SU-DHL-6 (cell line): Measurements from ENCODE around the gene FLOT2.

ENCODE experiments used
- H2AFZ ChIP-seq: fragments of 200-600 bp; sonication (generic); 2 replicates; pipeline ENCODE4 v1.6.1; 2014; ENCODE audit warnings: low read depth, mild to moderate bottlenecking, moderate library complexity, mixed read lengths, antibody characterized with exemption, low read length; ENCODE audit not compliant: severe bottlenecking
- H3F3A ChIP-seq: fragments of 200-600 bp; shearing (Covaris generic); 2 replicates; pipeline ENCODE4 v1.6.0; 2016; ENCODE audit warnings: antibody characterized with exemption, mild to moderate bottlenecking; ENCODE audit not compliant: insufficient read depth
- H3K27ac ChIP-seq: fragments of 200-600 bp; sonication (generic); 2 replicates; pipeline ENCODE4 v1.5.1; 2016; ENCODE audit warnings: low read depth, mild to moderate bottlenecking, low read length, moderate library complexity, mixed read lengths
- H3K27me3 ChIP-seq: fragments of 200-600 bp; sonication (generic), shearing (Covaris generic); 2 replicates; pipeline ENCODE4 v1.6.0; 2014; ENCODE audit warnings: mild to moderate bottlenecking, low read length
- H3K36me3 ChIP-seq: fragments of 200-600 bp; sonication (generic); 2 replicates; pipeline ENCODE4 v1.6.1; 2014; ENCODE audit warnings: mild to moderate bottlenecking, low read length, mixed read lengths
- H3K4me2 ChIP-seq: fragments of 300-600, 200-600 bp; shearing (Covaris generic), sonication (generic); 2 replicates; pipeline ENCODE4 v1.6.0; 2014; ENCODE audit warnings: low read length, low read depth, mild to moderate bottlenecking; ENCODE audit not compliant: poor library complexity, severe bottlenecking
- H3K4me3 ChIP-seq: fragments of 200-600 bp; sonication (generic); 2 replicates; pipeline ENCODE4 v1.5.1; 2014; ENCODE audit warnings: antibody characterized with exemption, low read length, mild to moderate bottlenecking, mixed read lengths; ENCODE audit not compliant: insufficient read depth, poor library complexity, severe bottlenecking
- H3K79me2 ChIP-seq: fragments of 200-600 bp; sonication (generic); 2 replicates; pipeline ENCODE4 v1.6.1; 2014; ENCODE audit warnings: mild to moderate bottlenecking, low read length, moderate library complexity; ENCODE audit not compliant: insufficient read depth
- H3K9ac ChIP-seq: fragments of 200-600 bp; sonication (generic); 2 replicates; pipeline ENCODE4 v1.7.0; 2014; ENCODE audit warnings: mild to moderate bottlenecking, low read length
- H3K9me2 ChIP-seq: fragments of 200-600 bp; sonication (generic); replicated peaks from 2 replicates; pipeline ENCODE4 v1.6.1; 2014; ENCODE audit warnings: low read length; ENCODE audit not compliant: insufficient read depth
- H3K9me3 ChIP-seq: fragments of 200-600 bp; sonication (generic); 2 replicates; pipeline ENCODE4 v1.6.1; 2014; ENCODE audit warnings: low read length, mixed read lengths; ENCODE audit not compliant: insufficient read depth
- H4K20me1 ChIP-seq: fragments of 200-600 bp; sonication (generic); 2 replicates; pipeline ENCODE4 v1.6.1; 2014; ENCODE audit warnings: low read depth, mild to moderate bottlenecking, antibody characterized with exemption, low read length, moderate library complexity, mixed read lengths
- CTCF ChIP-seq: fragments of 200-600 bp; sonication (generic); IDR thresholded peaks from one replicate; pipeline ENCODE4 v1.5.1; 2017; ENCODE audit warnings: antibody characterized with exemption, mild to moderate bottlenecking, low read length, moderate library complexity; ENCODE audit not compliant: insufficient read depth, poor library complexity, severe bottlenecking
- EZH2phosphoT487 ChIP-seq: fragments of 200-600 bp; sonication (generic), shearing (Covaris generic); conservative IDR thresholded peaks from 2 replicates; pipeline ENCODE4 v1.6.1; 2018; ENCODE audit warnings: mild to moderate bottlenecking, antibody characterized with exemption, low read length, moderate library complexity, mixed read lengths

The FLOT2 gene

DNA sequence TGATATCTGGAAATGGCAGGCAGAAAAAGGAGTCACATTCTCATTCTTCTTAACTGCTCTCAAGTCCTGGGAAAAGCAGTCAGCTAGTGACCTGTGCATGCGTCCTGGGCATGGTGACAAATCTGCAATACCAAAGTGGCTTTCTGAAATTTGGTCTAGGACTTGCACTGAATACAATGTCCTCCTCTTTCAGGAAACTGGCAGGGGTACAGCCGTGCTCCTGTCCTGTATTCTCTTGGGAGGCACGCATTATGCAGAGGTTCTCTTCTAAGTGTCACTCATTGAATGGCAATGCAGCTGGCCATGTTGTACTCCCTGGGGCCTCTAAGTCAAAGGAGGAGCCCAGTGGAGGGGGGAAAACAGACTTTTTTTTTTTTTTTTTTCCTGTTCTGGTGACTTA, 43.1 kb upstream of the FLOT2 start:
- H3K9ac ChIP-seq: no peak overlapping the region
- no peak for TF ChIP-seq CTCF
- TF ChIP-seq EZH2phosphoT487: no peak
- H3K27ac ChIP-seq: no peak overlapping the region
- H3K79me2 ChIP-seq: peaks cover 99% of the 10 kb centered on the region
- H3K9me2 ChIP-seq: no peaks in the 10 kb centered on the region
- H3K9me3 ChIP-seq: no peaks in the 10 kb centered on the region
- no peak overlapping the region for H3K4me3 ChIP-seq
- H3F3A ChIP-seq: no peaks in the 10 kb centered on the region
- H3K36me3 ChIP-seq: peaks cover 9% of the 10 kb centered on the region
- H4K20me1 ChIP-seq: peaks cover 48% of the 10 kb centered on the region
- H3K4me2 ChIP-seq: no peak overlapping the region
- H3K27me3 ChIP-seq: no peaks in the 10 kb centered on the region
- H2AFZ ChIP-seq: no peak overlapping the region

DNA sequence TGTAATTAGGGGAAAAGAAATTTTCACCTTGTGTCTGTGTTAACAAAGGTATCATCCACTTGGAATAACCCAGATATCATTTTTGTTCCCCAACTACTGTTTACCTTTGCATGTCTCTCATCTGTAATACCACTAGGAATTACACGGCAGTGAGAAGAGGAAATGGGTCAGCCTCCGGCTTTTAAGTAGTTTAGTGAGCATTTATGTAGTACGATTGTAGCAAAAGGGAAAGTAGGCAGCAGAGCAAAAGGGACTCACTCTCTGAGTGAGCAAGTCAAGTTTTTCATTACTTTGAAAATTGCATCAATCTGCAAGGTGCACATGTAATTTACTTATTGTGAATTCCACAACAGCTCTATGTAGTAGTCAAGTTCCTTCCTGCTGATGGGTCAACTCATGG, 42.6 kb upstream of the FLOT2 start:
- H3K27me3 ChIP-seq: no peaks in the 10 kb centered on the region
- H3K4me2 ChIP-seq: no peak overlapping the region
- no peaks in the 10 kb centered on the region for H3K9me3 ChIP-seq
- H3K9ac ChIP-seq: no peak overlapping the region
- H2AFZ ChIP-seq: no peak overlapping the region
- H3K27ac ChIP-seq: no peak overlapping the region
- H3K79me2 ChIP-seq: peaks cover 99% of the 10 kb centered on the region
- H3F3A ChIP-seq: no peaks in the 10 kb centered on the region
- peaks cover 9% of the 10 kb centered on the region for H3K36me3 ChIP-seq
- H3K4me3 ChIP-seq: no peak overlapping the region
- H4K20me1 ChIP-seq: peaks cover 49% of the 10 kb centered on the region
- no peaks in the 10 kb centered on the region for H3K9me2 ChIP-seq
- no peak for TF ChIP-seq EZH2phosphoT487
- no peak for TF ChIP-seq CTCF

- no peak overlapping the region for H3K9ac ChIP-seq
- peaks cover 97% of the 10 kb centered on the region for H3K79me2 ChIP-seq
- no peaks in the 10 kb centered on the region for H3K9me2 ChIP-seq
- no peaks in the 10 kb centered on the region for H3F3A ChIP-seq
- H4K20me1 ChIP-seq: peaks cover 36% of the 10 kb centered on the region
- peaks cover 5% of the 10 kb centered on the region for H3K36me3 ChIP-seq
- no peaks in the 10 kb centered on the region for H3K27me3 ChIP-seq
- H3K4me2 ChIP-seq: no peak overlapping the region
- no peaks in the 10 kb centered on the region for H3K9me3 ChIP-seq
- no peak overlapping the region for H2AFZ ChIP-seq
- TF ChIP-seq CTCF: no peak
- no peak for TF ChIP-seq EZH2phosphoT487
- H3K4me3 ChIP-seq: no peak overlapping the region
- no peak overlapping the region for H3K27ac ChIP-seq
These were observed 41.0 kb upstream of the FLOT2 start for GRCh38 chr17:28938552-28938951.
